PC-9 (cell line): ENCODE measurements around the gene UNC119B.

ENCODE experiments used
- EZH2 ChIP-seq: fragments of 200-600 bp; sonication (generic); IDR thresholded peaks from 2 replicates; pipeline ENCODE4 v1.8.0; 2017; ENCODE audit warnings: antibody characterized with exemption, low read depth
- TF ChIP-seq, protein P1 (sequence below): fragments of 200-600 bp; sonication (generic); conservative IDR thresholded peaks from 2 replicates; pipeline ENCODE4 v1.6.1; 2017; ENCODE audit warnings: mixed run types, antibody characterized with exemption, mild to moderate bottlenecking, moderate library complexity

DNA sequence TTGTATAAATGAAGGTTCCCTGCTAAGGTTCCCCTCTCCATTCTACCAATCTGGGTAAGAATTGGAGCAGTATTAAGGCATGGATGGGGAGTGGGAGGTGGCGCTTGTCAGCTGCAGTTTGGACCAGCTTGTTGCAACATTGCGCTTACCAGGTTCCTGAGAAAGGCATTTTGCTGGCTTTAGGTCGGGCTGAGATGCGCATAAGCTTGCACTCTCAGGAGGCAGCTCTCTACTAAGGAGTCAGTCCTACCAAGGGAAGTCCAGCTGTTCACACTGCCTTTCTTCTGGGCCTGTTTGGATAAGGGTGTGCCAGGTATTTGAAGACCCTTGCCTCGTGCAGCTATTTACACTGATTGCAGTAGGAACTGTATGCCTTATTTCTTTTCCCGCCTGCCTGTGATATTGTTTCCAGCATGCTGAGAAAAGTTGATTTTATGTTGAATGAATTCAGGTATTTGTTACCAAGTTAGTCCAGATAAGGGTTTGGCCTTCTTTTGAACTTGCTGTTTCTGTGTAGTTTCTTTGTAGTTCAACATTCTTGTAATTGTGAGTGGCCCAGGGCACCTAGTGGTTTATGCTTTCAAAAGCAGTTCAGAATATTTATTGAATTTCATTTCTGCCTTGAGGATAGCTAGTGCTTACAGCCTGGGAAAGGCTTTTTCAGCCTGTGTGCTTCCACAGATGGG lies 20.7 kb upstream of the UNC119B start:
- TF ChIP-seq, protein P1, sequence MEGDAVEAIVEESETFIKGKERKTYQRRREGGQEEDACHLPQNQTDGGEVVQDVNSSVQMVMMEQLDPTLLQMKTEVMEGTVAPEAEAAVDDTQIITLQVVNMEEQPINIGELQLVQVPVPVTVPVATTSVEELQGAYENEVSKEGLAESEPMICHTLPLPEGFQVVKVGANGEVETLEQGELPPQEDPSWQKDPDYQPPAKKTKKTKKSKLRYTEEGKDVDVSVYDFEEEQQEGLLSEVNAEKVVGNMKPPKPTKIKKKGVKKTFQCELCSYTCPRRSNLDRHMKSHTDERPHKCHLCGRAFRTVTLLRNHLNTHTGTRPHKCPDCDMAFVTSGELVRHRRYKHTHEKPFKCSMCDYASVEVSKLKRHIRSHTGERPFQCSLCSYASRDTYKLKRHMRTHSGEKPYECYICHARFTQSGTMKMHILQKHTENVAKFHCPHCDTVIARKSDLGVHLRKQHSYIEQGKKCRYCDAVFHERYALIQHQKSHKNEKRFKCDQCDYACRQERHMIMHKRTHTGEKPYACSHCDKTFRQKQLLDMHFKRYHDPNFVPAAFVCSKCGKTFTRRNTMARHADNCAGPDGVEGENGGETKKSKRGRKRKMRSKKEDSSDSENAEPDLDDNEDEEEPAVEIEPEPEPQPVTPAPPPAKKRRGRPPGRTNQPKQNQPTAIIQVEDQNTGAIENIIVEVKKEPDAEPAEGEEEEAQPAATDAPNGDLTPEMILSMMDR: no peak
- no peak for TF ChIP-seq EZH2
